Hypothalamus (tissue), 51 donors: Measurements from ENCODE around the gene ID3.
"Not testable (repeated sequence)": the region's sequence is repeated elsewhere in the genome, so short reads cannot be mapped to it uniquely, and the experiment has no call there.

Experiments used
- DNase-seq, 51 donors: peaks; one replicate each; lab custom pipeline; 2025; lab: John Stamatoyannopoulos, UW

The ID3 gene

GRCh38 chr1:23554481-23555269, 4.6 kb downstream of the ID3 start:
- DNase-seq = peak in 49 of 51 donors; percentile 26 to 90 (median 75)

GRCh38 chr1:23554127-23554480, 5.2 kb downstream of the ID3 start:
- DNase-seq = no peak

DNA sequence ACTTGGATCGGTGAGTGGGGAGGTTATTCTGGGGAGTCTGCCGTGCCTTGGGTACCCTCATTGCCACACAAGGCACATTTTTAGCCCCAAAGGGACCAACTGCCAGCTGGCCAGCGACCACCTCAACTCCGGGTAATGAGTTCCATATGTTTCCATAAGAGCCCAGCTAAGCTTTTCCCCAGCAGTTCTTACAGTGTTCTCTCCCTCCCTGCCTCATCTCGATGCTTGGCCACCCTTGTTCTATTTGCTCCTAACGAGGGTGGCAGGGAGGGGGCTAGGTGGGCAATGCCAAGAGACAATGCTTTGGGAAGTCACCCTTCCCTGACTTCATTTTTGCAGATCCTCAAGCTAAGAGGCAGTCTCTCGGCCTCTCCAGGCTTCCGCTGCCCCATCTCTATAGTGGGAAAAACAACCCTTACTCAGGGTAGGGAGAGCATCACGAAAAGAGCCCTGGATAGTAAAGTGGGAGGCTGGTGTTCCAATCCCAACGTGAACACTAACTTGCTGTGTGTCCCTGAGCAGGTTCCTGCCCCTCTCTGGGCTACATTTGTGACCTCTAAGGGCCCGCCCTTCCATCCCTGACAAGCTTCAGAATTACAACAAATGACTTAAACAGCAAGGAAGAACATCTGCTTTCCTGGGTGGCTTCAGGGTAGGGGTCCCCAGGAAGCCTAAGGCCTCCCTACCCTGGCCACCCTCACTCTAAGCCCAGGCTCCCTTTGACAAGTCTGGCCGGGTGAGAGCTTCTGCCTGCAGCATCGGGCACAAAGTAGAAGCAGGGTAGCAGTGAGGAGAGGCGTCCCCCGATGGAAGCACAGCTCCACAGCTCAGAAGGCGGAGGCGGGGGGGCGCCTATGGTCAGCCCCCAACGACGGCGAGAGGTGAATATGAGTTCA, 5.8 kb downstream of the ID3 start:
- peak in 1 of 51 donors; percentile 11 for DNase-seq

- DNase-seq = no peak
These were observed 7.5 kb downstream of the ID3 start for GRCh38 chr1:23551849-23552248.

GRCh38 chr1:23548704-23549143, 10.6 kb downstream of the ID3 start:
- no peak for DNase-seq

DNA sequence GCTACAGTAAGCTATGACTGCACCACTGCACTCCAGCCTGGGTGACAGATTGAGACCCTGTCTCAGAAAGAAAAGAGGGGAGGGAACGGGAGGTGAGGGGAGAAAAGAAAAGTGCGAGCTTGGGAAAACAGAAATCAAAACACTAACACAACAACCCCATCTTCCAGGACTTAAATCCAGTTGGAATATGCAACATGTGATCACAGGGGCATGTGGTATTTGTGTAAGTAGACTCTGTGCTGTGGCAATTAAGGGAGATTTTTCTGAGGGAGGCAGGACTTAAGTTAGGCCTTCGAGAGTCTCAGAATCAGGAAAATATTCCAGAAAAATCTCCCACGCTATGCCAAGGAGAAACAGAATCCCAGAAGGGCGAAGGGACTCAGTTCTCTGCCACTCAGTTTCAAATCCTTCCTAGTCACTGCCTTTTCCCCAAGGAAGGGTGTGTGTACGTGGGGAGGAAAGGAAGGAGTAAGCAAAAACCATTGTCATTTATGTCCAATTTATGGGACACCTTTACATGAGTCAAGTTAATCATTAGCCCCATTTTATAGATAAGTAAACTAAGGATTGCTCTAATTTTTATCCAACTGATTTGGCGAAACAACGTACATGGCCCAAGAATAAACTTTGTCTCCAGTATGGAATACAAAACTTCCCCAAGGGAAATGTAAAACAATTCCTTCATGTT, 12.3 kb downstream of the ID3 start:
- no peak for DNase-seq

DNA sequence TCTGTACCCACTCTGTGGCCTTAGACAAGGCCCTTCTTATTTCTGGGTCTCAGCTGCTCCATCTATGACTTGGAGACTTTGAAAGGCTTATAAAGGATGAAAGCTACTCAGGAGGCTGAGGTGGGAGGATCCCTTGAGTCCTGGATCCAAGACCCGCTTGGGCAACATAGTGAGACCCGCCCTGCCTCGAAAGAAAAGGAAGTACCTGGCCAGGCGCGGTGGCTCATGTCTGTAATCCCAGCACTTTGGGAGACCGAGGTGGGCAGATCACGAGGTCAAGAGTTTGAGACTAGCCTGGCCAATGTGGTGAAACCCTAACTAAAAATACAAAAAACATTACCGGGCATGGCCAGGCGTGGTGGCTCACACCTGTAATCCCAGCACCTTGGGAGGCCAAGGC, 13.4 kb downstream of the ID3 start:
- no peak for DNase-seq

- peak in 44 of 51 donors; percentile 11 to 79 (median 44) for DNase-seq
These were observed 14.6 kb downstream of the ID3 start for GRCh38 chr1:23544444-23545389.

- no peak for DNase-seq
These were observed 15.4 kb downstream of the ID3 start for GRCh38 chr1:23543707-23544443.

- DNase-seq = not testable (repeated sequence)
These were observed 16.4 kb downstream of the ID3 start for GRCh38 chr1:23542940-23543339.

DNA sequence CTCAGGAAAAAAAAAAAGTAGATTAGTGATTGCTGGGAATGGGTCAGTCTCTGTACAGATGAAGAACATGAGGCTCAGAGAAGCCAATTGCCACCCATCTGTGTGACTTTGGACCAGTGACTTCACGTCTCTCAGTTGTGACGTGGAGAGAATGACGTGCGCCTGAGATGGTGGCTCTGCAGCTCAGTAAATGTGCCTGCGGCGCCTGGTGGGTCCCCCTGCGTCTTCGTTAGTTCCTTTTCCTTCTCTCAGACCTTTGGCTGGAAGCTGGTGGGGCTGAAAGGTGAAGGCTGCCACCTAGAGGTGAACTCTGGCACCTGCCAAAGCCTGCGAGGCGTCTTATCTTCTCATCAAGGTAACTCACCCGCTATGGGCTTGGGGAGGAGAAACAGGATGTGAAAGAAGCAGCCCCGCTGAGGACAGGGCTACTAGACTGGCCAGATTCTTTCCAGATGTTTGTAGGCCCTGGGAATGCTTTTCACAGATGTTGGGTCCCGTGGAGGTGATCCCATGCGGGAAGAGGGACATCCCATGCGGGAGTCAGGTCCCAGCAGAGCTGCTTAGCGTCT, 19.5 kb downstream of the ID3 start:
- DNase-seq = peak in 49 of 51 donors; percentile 15 to 86 (median 66)

GRCh38 chr1:23537296-23537973, 21.9 kb downstream of the ID3 start:
- DNase-seq = no peak

DNA sequence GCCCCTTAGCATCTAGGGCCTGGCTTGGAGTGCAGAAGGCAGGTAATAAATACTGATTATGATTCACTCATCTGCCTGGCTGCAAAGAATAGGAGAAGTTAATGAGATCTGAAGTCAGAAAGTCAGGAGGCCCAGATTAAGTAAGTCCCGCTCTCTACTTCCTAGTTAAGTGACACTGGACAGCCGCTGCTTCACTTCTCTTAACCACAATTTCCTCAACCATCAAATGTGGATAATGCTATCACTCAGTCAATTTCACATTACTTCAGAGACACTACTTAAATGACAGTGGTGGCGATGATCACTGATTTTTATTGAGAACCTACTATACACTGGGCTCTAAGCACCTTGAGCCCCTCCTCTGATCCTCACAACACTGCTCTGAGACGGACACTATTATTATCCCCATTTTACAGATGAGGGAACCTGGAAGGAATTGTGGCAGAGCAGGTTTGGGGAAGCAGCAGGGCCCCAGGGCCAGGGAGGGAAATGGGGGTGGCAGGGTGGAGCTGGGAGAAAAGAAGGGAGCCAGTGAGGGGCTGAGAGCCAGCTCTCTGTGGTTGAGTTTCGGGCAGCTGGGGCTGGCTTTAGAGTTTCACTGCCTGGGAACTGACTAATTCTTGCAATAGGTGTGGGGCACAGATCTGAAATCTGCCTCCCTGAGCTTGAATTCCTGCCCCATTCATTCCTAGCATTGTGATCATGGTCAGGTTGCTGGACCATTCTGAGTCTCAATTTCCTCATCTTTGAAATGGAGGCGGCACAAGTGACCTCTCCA, 25.9 kb downstream of the ID3 start:
- no peak for DNase-seq

DNA sequence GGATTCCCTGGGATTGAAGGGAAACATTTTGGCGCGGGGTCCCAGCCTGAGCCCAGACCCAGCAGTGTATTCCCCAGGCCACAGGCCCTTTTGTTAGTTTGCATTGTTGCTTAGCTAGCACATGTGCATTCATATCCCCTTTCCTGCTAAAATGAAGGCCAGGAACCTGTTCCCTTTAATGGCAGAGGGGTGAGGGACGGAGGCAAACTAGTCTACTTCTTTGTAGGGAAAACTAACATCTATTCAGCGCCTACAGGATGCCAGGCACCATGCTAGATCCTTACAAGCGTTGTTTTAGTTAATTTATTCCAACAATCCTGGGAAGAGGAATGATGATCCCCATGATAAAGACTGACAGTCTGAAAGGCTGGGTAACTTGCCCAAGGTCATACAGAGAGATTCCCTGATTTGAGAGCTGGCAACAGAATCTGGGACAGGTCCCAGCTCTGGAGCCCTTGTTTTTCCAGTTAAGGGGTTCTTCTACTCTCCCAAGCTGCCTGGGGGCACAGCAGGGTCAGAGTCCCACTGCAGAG, 27.7 kb downstream of the ID3 start:
- no peak for DNase-seq

DNA sequence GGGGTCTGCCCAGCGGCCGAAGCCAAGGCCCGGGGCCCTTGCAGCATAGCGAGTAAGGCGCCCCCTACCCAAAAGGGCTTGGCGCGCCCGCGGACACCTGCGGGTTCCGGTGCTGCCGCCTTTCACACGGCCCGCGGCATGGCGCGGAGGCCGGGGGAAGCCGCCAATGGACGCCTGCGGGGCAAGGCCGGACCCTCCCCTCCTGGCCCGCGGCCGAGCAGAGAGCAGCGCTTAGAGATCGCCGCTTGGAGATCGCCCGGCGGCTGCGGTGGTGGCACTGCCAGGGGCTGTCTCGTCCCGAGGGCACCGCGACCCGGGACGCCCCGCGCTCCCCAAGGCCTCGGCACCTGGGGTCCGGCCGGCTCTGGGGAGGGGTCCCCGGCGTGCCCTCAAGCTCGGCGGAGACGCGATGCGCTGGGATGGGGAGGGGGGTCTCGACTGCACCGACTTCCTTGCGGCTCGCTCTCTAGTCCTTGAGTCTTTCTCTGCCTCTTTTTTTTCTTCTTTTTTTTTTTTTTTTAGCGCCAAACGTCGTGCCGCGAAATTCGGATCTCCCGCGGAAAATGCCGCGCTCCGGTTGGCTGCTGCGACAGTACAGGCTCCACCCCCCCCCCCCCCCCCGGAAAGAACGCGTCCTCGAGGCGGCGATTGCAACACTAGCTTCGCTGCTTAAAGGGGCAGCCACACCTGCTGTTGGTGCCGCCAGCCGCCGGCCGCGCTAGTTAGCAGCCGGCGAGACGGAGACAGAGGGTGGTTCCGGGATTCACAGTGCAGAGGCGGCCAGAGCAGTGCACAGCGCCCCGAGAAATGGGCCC, 28.3 kb downstream of the ID3 start, which contains the start of gene E2F2:
TSS of gene E2F2 (minus strand) at position 487 of the 815 bp plus-strand sequence. CDS start at position 47, 440 bp downstream.
- peak in 50 of 51 donors; percentile 13 to 86 (median 68) for DNase-seq

- DNase-seq = no peak
These were observed 29.1 kb downstream of the ID3 start for GRCh38 chr1:23530087-23530746.
